H9 (cell line): Measurements from ENCODE around the gene LIPC. TPM values are rescaled to one million over a fixed set of nuclear protein-coding genes. Genes with fewer than 3 reads are reported as not detected.

Experiments
- DNase-seq: peaks from one replicate; pipeline ENCODE4 v3.0.0-alpha.2; 2017
- H2AFZ ChIP-seq: one replicate; pipeline ENCODE4 v1.6.1; 2013; ENCODE audit warnings: mild to moderate bottlenecking, low read length, control low read depth, moderate library complexity
- H2AK5ac ChIP-seq: 2 replicates; pipeline ENCODE4 v1.6.1; 2013; ENCODE audit warnings: low read length, control low read depth, mixed read lengths; ENCODE audit not compliant: insufficient read length
- H2BK120ac ChIP-seq: one replicate; pipeline ENCODE4 v1.6.1; 2013; ENCODE audit warnings: low read depth, mild to moderate bottlenecking, low read length, control low read depth, inconsistent platforms; ENCODE audit not compliant: poor library complexity, severe bottlenecking
- H2BK12ac ChIP-seq: 2 replicates; pipeline ENCODE4 v1.6.1; 2013; ENCODE audit warnings: low read length, control low read depth, mixed read lengths, low read depth; ENCODE audit not compliant: insufficient read length
- H2BK15ac ChIP-seq: 2 replicates; pipeline ENCODE4 v1.6.1; 2013; ENCODE audit warnings: low read depth, low read length, control low read depth
- H2BK20ac ChIP-seq: one replicate; pipeline ENCODE4 v1.6.1; 2013; ENCODE audit warnings: low read depth, mild to moderate bottlenecking, low read length, control low read depth, inconsistent platforms; ENCODE audit not compliant: poor library complexity, severe bottlenecking
- H2BK5ac ChIP-seq: 2 replicates; pipeline ENCODE4 v1.6.1; 2013; ENCODE audit warnings: low read length, control low read depth, mixed read lengths; ENCODE audit not compliant: insufficient read length
- H3K14ac ChIP-seq: 2 replicates; pipeline ENCODE4 v1.6.1; 2013; ENCODE audit warnings: low read length, control low read depth; ENCODE audit not compliant: insufficient read depth
- H3K18ac ChIP-seq: 2 replicates; pipeline ENCODE4 v1.6.1; 2013; ENCODE audit warnings: low read depth, mild to moderate bottlenecking, mixed read lengths, low read length, control low read depth; ENCODE audit not compliant: insufficient read length
- H3K23ac ChIP-seq: 2 replicates; pipeline ENCODE4 v1.6.1; 2013; ENCODE audit warnings: low read length, control low read depth, mixed read lengths, low read depth; ENCODE audit not compliant: insufficient read length
- H3K23me2 ChIP-seq: 2 replicates; pipeline ENCODE4 v1.6.1; 2013; ENCODE audit warnings: low read depth, mild to moderate bottlenecking, mixed read lengths, low read length, control low read depth; ENCODE audit not compliant: insufficient read length, poor library complexity, severe bottlenecking
- H3K27ac ChIP-seq: 2 replicates; pipeline ENCODE4 v1.5.1; 2013; ENCODE audit warnings: low read length, control low read depth, mixed read lengths, low read depth; ENCODE audit not compliant: insufficient read length
- H3K27me3 ChIP-seq: 2 replicates; pipeline ENCODE4 v1.6.1; 2013; ENCODE audit warnings: low read length, control low read depth, inconsistent platforms; ENCODE audit not compliant: insufficient read depth
- H3K4ac ChIP-seq: 2 replicates; pipeline ENCODE4 v1.6.1; 2013; ENCODE audit warnings: low read depth, mild to moderate bottlenecking, control low read depth, inconsistent platforms, low read length, moderate library complexity
- H3K4me1 ChIP-seq: 2 replicates; pipeline ENCODE4 v1.6.1; 2013; ENCODE audit warnings: low read length, control low read depth, inconsistent platforms; ENCODE audit not compliant: insufficient read depth
- H3K4me2 ChIP-seq: 2 replicates; pipeline ENCODE4 v1.6.1; 2013; ENCODE audit warnings: low read length, control low read depth, mixed read lengths; ENCODE audit not compliant: insufficient read length, insufficient read depth
- H3K56ac ChIP-seq: 2 replicates; pipeline ENCODE4 v1.6.1; 2013; ENCODE audit warnings: low read depth, mild to moderate bottlenecking, mixed read lengths, low read length, control low read depth; ENCODE audit not compliant: insufficient read length
- H3K79me1 ChIP-seq: 2 replicates; pipeline ENCODE4 v1.6.1; 2013; ENCODE audit warnings: low read depth, mild to moderate bottlenecking, moderate library complexity, low read length, control low read depth, inconsistent platforms; ENCODE audit not compliant: insufficient read depth, poor library complexity, severe bottlenecking
- H3K79me2 ChIP-seq: 2 replicates; pipeline ENCODE4 v1.6.1; 2013; ENCODE audit warnings: low read length, control low read depth, inconsistent platforms; ENCODE audit not compliant: insufficient read depth
- H3K9ac ChIP-seq: 2 replicates; pipeline ENCODE4 v1.6.1; 2013; ENCODE audit warnings: low read length, control low read depth, mixed read lengths; ENCODE audit not compliant: insufficient read length; ENCODE audit errors: extremely low read depth
- H3K9me3 ChIP-seq: one replicate; pipeline ENCODE4 v1.6.1; 2013; ENCODE audit warnings: low read depth, low read length, inconsistent platforms; ENCODE audit not compliant: control insufficient read depth
- H3T11ph ChIP-seq: one replicate; pipeline ENCODE4 v1.6.1; 2013; ENCODE audit warnings: mild to moderate bottlenecking, low read length, control low read depth, inconsistent platforms
- H4K20me1 ChIP-seq: one replicate; pipeline ENCODE4 v1.6.1; 2013; ENCODE audit not compliant: control insufficient read depth, insufficient read length, insufficient read depth
- H4K5ac ChIP-seq: 2 replicates; pipeline ENCODE4 v1.6.1; 2013; ENCODE audit warnings: low read depth, mild to moderate bottlenecking, mixed read lengths, low read length, control low read depth; ENCODE audit not compliant: insufficient read length
- H4K8ac ChIP-seq: replicated peaks from 2 replicates; pipeline ENCODE4 v1.6.1; 2013; ENCODE audit warnings: low read length, control low read depth, mixed read lengths, low read depth; ENCODE audit not compliant: insufficient read length
- H4K91ac ChIP-seq: 2 replicates; pipeline ENCODE4 v1.6.1; 2013; ENCODE audit warnings: low read depth, mild to moderate bottlenecking, moderate library complexity, mixed read lengths, low read length, control low read depth; ENCODE audit not compliant: insufficient read length
- H3K27ac Mint-ChIP-seq, 3 experiments: 2 replicates in 2 of 3; 3 replicates in 1 of 3; pipeline ENCODE4 v1.8.0; 2020 to 2021; ENCODE audit warnings: mixed read lengths in 3 of 3, mild to moderate bottlenecking in 1 of 3, moderate library complexity in 1 of 3
- H3K27me3 Mint-ChIP-seq: 2 replicates; pipeline ENCODE4 v1.8.0; 2021; ENCODE audit warnings: low read depth, mild to moderate bottlenecking, moderate library complexity, mixed read lengths
- H3K36me3 Mint-ChIP-seq, 3 experiments: 2 replicates in 2 of 3; 3 replicates in 1 of 3; pipeline ENCODE4 v1.8.0; 2020 to 2021; ENCODE audit warnings: low read depth in 3 of 3, mixed read lengths in 3 of 3; ENCODE audit not compliant: insufficient read depth in 1 of 3
- H3K4me1 Mint-ChIP-seq, 2 experiments: 2 replicates each; pipeline ENCODE4 v1.8.0; 2020; ENCODE audit warnings: mixed read lengths in 2 of 2
- H3K4me3 Mint-ChIP-seq, 2 experiments: 2 replicates in 1 of 2; 3 replicates in 1 of 2; pipeline ENCODE4 v1.8.0; 2020 to 2021; ENCODE audit warnings: mild to moderate bottlenecking in 2 of 2, mixed read lengths in 2 of 2, moderate library complexity in 1 of 2
- H3K9me3 Mint-ChIP-seq, 2 experiments: 2 replicates in 1 of 2; 3 replicates in 1 of 2; pipeline ENCODE4 v1.8.0; 2020; ENCODE audit warnings: mild to moderate bottlenecking in 2 of 2, mixed read lengths in 2 of 2, moderate library complexity in 1 of 2
- CTCF ChIP-seq: fragments of 200-600 bp; sonication (generic); conservative IDR thresholded peaks from 3 replicates; pipeline ENCODE4 v1.8.0; 2021; ENCODE audit warnings: antibody characterized with exemption, mild to moderate bottlenecking
- WGBS: extraction: QIAGEN DNeasy Blood & Tissue Kit; methylation state at CpG from one replicate; pipeline ENCODE4 v1.1.7; 2013; ENCODE audit warnings: missing lambda C conversion rate, low lambda C conversion rate, mixed read lengths; ENCODE audit not compliant: insufficient read length; ENCODE audit errors: extremely low coverage; 5-methylcytosine and 5-hydroxymethylcytosine counted together
- total RNA-seq: library from RNA; stranded (reverse); gene quantifications from 2 replicates; pipeline ENCODE4 v1.2.1, GENCODE V29; 2021

LIPC gene
- total RNA-seq, 1 experiment from 2014 or later, result not detected

GRCh38 chr15:58546635-58547627 lies 115.1 kb downstream of the LIPC start:
- no peak overlapping the region for H3K4me2 ChIP-seq
- no peak overlapping the region for H2BK15ac ChIP-seq
- Mint-ChIP-seq H3K4me3 (no peak overlapping the region), H3K4me1 (peaks cover 16 to 25% of the 10 kb centered on the region in 2 experiments), H3K36me3 (no peaks in the 10 kb centered on the region), H3K27me3 (peaks cover 5% of the 10 kb centered on the region), H3K9me3 (no peaks in the 10 kb centered on the region), H3K27ac (peak overlapping the region in 2 of 3 experiments; percentile 15 to 49; a peak in 2 of 7 replicates)
- no peak overlapping the region for H2BK5ac ChIP-seq
- no peaks in the 10 kb centered on the region for H3K79me2 ChIP-seq
- H4K20me1 ChIP-seq, result no peaks in the 10 kb centered on the region
- H4K91ac ChIP-seq, result no peak overlapping the region
- H3T11ph ChIP-seq, result no peak overlapping the region
- TF ChIP-seq CTCF, result no peak
- no peak overlapping the region for H3K56ac ChIP-seq
- no peak overlapping the region for H3K27ac ChIP-seq
- no peaks in the 10 kb centered on the region for H3K23me2 ChIP-seq
- no peak overlapping the region for H3K9ac ChIP-seq
- WGBS, result no CpG with 5 or more reads among the region's 13 CpGs
- no peak overlapping the region for H3K23ac ChIP-seq
- no peak overlapping the region for H2AFZ ChIP-seq
- H3K4ac ChIP-seq, result no peak overlapping the region
- no peak overlapping the region for H3K18ac ChIP-seq
- H3K14ac ChIP-seq, result no peak overlapping the region; the same call in 1 of the 2 replicates
- H4K8ac ChIP-seq, result no peak overlapping the region
- no peak overlapping the region for H2BK120ac ChIP-seq
- no peak for DNase-seq
- H3K79me1 ChIP-seq, result no peaks in the 10 kb centered on the region
- H4K5ac ChIP-seq, result no peak overlapping the region
- H3K9me3 ChIP-seq, result no peaks in the 10 kb centered on the region
- H2AK5ac ChIP-seq, result no peak overlapping the region
- H2BK12ac ChIP-seq, result no peak overlapping the region
- no peaks in the 10 kb centered on the region for H3K4me1 ChIP-seq
- no peak overlapping the region for H2BK20ac ChIP-seq
- H3K27me3 ChIP-seq, result no peaks in the 10 kb centered on the region
